Endothelial cell of umbilical vein (primary cell): ENCODE measurements around the gene CHAC1. TPM values are rescaled to one million over a fixed set of nuclear protein-coding genes. Genes with fewer than 3 reads are reported as not detected.

Experiments used
- BruUV-seq: library from RNA; stranded (reverse); fragments of 400-500 nt; replicated peaks from 2 replicates; lab custom pipeline; 2021; lab: Mats Ljungman, UMichigan
- CTCF ChIA-PET: fragments of 300-600, 350-600 bp; sonication (Branson Sonifier 250); formaldehyde crosslinking; loops from one replicate; lab custom pipeline; 2021; ENCODE audit warnings: antibody characterized with exemption, inconsistent platforms; lab: Charles Lee
- POLR2A ChIA-PET: fragments of 300-600, 350-600 bp; sonication (Branson Sonifier 250); formaldehyde crosslinking; loops from one replicate; lab custom pipeline; 2021; ENCODE audit warnings: antibody characterized with exemption, inconsistent platforms; lab: Charles Lee
- DNase-seq: peaks from one replicate; pipeline ENCODE4 v3.0.0-alpha.2; 2011; ENCODE audit warnings: low read depth, low spot score
- FAIRE-seq: peaks from 2 replicates; lab custom pipeline; 2011; peaks lifted over from hg19 to GRCh38; lab: Jason Lieb, UNC
- H2AFZ ChIP-seq: 2 replicates; pipeline ENCODE4 v1.6.0; 2012; ENCODE audit warnings: low read depth, low read length, control low read depth, inconsistent platforms
- H3K27ac ChIP-seq: 2 replicates; pipeline ENCODE4 v1.5.1; 2011; ENCODE audit warnings: low read depth, mild to moderate bottlenecking, control low read depth, low read length, moderate library complexity; ENCODE audit not compliant: insufficient read depth
- H3K27me3 ChIP-seq, 2 experiments: 2 replicates each; pipeline versions ENCODE4 v1.6.0 to v1.6.1; 2011; ENCODE audit warnings: low read length in 2 of 2, mixed read lengths in 1 of 2; ENCODE audit not compliant: control insufficient read depth in 2 of 2, insufficient read depth in 2 of 2
- H3K36me3 ChIP-seq, 2 experiments: 2 replicates in 1 of 2; 3 replicates in 1 of 2; pipeline ENCODE4 v1.5.1; 2011; ENCODE audit warnings: low read length in 2 of 2, mild to moderate bottlenecking in 1 of 2, moderate library complexity in 1 of 2; ENCODE audit not compliant: control insufficient read depth in 2 of 2, insufficient read depth in 2 of 2; ENCODE audit errors: extremely low read depth in 1 of 2
- H3K4me1 ChIP-seq: 3 replicates; pipeline ENCODE4 v1.5.1; 2011; ENCODE audit warnings: mild to moderate bottlenecking, low read length; ENCODE audit not compliant: control insufficient read depth, insufficient read depth; ENCODE audit errors: extremely low read depth
- H3K4me2 ChIP-seq: 2 replicates; pipeline ENCODE4 v1.6.1; 2011; ENCODE audit warnings: low read length, control low read depth, mixed read lengths; ENCODE audit not compliant: insufficient read depth
- H3K4me3 ChIP-seq, 3 experiments: fragments of 200-600 bp in 1 of 3; sonication (generic), shearing (Covaris generic) in 1 of 3; replicated peaks in 1 of 3; 2 replicates each; pipeline ENCODE4 v1.5.1; 2011 to 2016; ENCODE audit warnings: control low read depth in 3 of 3, low read length in 3 of 3, mild to moderate bottlenecking in 2 of 3, inconsistent platforms in 1 of 3, low read depth in 1 of 3, moderate library complexity in 1 of 3; ENCODE audit not compliant: insufficient read depth in 1 of 3
- H3K79me2 ChIP-seq: 2 replicates; pipeline ENCODE4 v1.6.0; 2012; ENCODE audit warnings: low read length, inconsistent platforms; ENCODE audit not compliant: control insufficient read depth, insufficient read depth
- H3K9ac ChIP-seq: replicated peaks from 2 replicates; pipeline ENCODE3; 2011; ENCODE audit warnings: low read length, control low read depth; ENCODE audit not compliant: insufficient read depth; ENCODE audit errors: extremely low read depth
- H3K9me1 ChIP-seq: replicated peaks from 3 replicates; pipeline ENCODE4 v1.6.0; 2011; ENCODE audit warnings: mild to moderate bottlenecking, low read length; ENCODE audit not compliant: control insufficient read depth, insufficient read depth; ENCODE audit errors: extremely low read depth
- H3K9me3 ChIP-seq: replicated peaks from 2 replicates; pipeline ENCODE4 v1.5.1; 2012; ENCODE audit warnings: low read length, inconsistent platforms; ENCODE audit not compliant: control insufficient read depth, insufficient read depth
- H4K20me1 ChIP-seq: replicated peaks from 2 replicates; pipeline ENCODE3; 2011; ENCODE audit warnings: mild to moderate bottlenecking, low read length; ENCODE audit not compliant: control insufficient read depth, insufficient read depth; ENCODE audit errors: extremely low read depth
- CTCF ChIP-seq, 2 donors: IDR thresholded peaks; 1 replicate in 1 of 2; 2 replicates in 1 of 2; pipeline ENCODE4 v1.5.1; 2011; ENCODE audit warnings: low read length in 2 of 2, mild to moderate bottlenecking in 2 of 2, moderate library complexity in 2 of 2, control low read depth in 1 of 2, inconsistent platforms in 1 of 2, low read depth in 1 of 2; ENCODE audit not compliant: insufficient read depth in 1 of 2; ENCODE audit errors: extremely low read depth in 1 of 2
- EZH2 ChIP-seq: IDR thresholded peaks from 2 replicates; pipeline ENCODE4 v1.6.1; 2012; ENCODE audit warnings: borderline replicate concordance, low read depth, mild to moderate bottlenecking, moderate library complexity, low read length, inconsistent platforms; ENCODE audit not compliant: severe bottlenecking
- FOS ChIP-seq: IDR thresholded peaks from 2 replicates; pipeline ENCODE4 v1.6.1; 2011; ENCODE audit warnings: mild to moderate bottlenecking, low read length, moderate library complexity, borderline replicate concordance; ENCODE audit not compliant: insufficient read depth
- GATA2 ChIP-seq: IDR thresholded peaks from 2 replicates; pipeline ENCODE4 v1.7.0; 2011; ENCODE audit warnings: low read depth, mild to moderate bottlenecking, moderate library complexity, mixed read lengths, low read length; ENCODE audit not compliant: insufficient read length, insufficient read depth
- JUN ChIP-seq: IDR thresholded peaks from 2 replicates; pipeline ENCODE4 v1.6.1; 2011; ENCODE audit warnings: borderline replicate concordance, low read depth; ENCODE audit not compliant: insufficient read length, insufficient read depth
- MAX ChIP-seq: IDR thresholded peaks from 2 replicates; pipeline ENCODE4 v1.6.1; 2011; ENCODE audit not compliant: insufficient read depth, insufficient read length
- MYC ChIP-seq: IDR thresholded peaks from one replicate; pipeline ENCODE4 v1.6.1; 2011; ENCODE audit warnings: mild to moderate bottlenecking, low read depth, low read length
- POLR2AphosphoS5 ChIP-seq: IDR thresholded peaks from 2 replicates; pipeline ENCODE4 v1.6.1; 2012; ENCODE audit warnings: low read depth, mild to moderate bottlenecking, control low read depth, low read length, moderate library complexity; ENCODE audit not compliant: insufficient read depth
- dilution Hi-C: fragments of 300-500 bp; cut with MboI; formaldehyde crosslinking; loops from one replicate; pipeline ENCODE4 v1.15.0; 2019; ENCODE audit warnings: low sequenced_read_pairs; ENCODE audit not compliant: extremely low pct_ligation_motif_present
- intact Hi-C: fragments of 100-400 bp; cut with micrococcal nuclease; formaldehyde crosslinking; loops from one replicate; pipeline ENCODE4 v1.10.0; 2022
- polyA plus RNA-seq, 4 experiments: library from polyadenylated mRNA; depleted of rRNA in 3 of 4; stranded (reverse) in 3 of 4; unstranded in 1 of 4; fragments of >200 nt; gene quantifications; 2 replicates each; pipeline versions ENCODE4 v1.2.1 to v1.2.3, GENCODE V29; 2011 to 2012; ENCODE audit warnings: missing spikeins in 1 of 4
- total RNA-seq: library from RNA; stranded (reverse); gene quantifications from 2 replicates; pipeline ENCODE4 v1.2.3, GENCODE V29; 2021

Gene CHAC1
- total and polyA plus RNA-seq, 2 donors (not counting 3 experiments of a cell fraction or from before 2014, with no cell fraction given) = 4.6 to 25.7 TPM

GRCh38 chr15:40917585-40917984, 35.7 kb upstream of the CHAC1 start:
- Histone ChIP-seq H3K27ac (peak overlapping the region; percentile 95), H3K4me3 (no peak overlapping the region), H2AFZ (peak overlapping the region; percentile 74), H3K9ac (no peak overlapping the region), H3K4me2 (no peak overlapping the region), H3K9me1 (no peaks in the 10 kb centered on the region), H3K79me2 (no peaks in the 10 kb centered on the region), H3K27me3 (no peaks in the 10 kb centered on the region), H3K4me1 (peaks cover 46% of the 10 kb centered on the region), H3K36me3 (no peaks in the 10 kb centered on the region), H3K9me3 (no peaks in the 10 kb centered on the region), H4K20me1 (no peaks in the 10 kb centered on the region)
- FAIRE-seq (peak; percentile 18), DNase-seq (no peak)
- no peak for TF ChIP-seq FOS
- no peak for TF ChIP-seq GATA2
- no peak for TF ChIP-seq JUN
- no peak for TF ChIP-seq EZH2
- intact Hi-C loops = no loop called here
- dilution Hi-C loops = no loop called here
- ChIA-PET CTCF (interaction anchor here (0.6 to 6.5 kb wide), 10 partner anchors 9 to 366 kb away, joined by 3 to 100 read pairs (median 6); partner anchors contain the start of gene DLL4), POLR2A (interaction anchor here (1.8 to 3.1 kb wide), 2 partner anchors 11 to 13 kb away, joined by 4 to 14 read pairs; partner anchors contain the start of gene DLL4)
- BruUV-seq = no TSS peak

GRCh38 chr15:40918146-40918798, 35.0 kb upstream of the CHAC1 start:
- Histone ChIP-seq H3K36me3 (no peaks in the 10 kb centered on the region), H3K27me3 (no peaks in the 10 kb centered on the region), H3K79me2 (no peaks in the 10 kb centered on the region), H3K4me1 (peaks cover 46% of the 10 kb centered on the region), H3K9me3 (no peaks in the 10 kb centered on the region), H3K27ac (peak overlapping the region; percentile 95), H3K4me2 (peak overlapping the region; percentile 14), H4K20me1 (no peaks in the 10 kb centered on the region), H3K9ac (peak overlapping the region; percentile 81), H3K4me3 (no peak overlapping the region), H2AFZ (peak overlapping the region; percentile 74), H3K9me1 (no peaks in the 10 kb centered on the region)
- ChIA-PET POLR2A (interaction anchor here (1.8 to 3.1 kb wide), 2 partner anchors 11 to 13 kb away, joined by 4 to 14 read pairs; partner anchors contain the start of gene DLL4), CTCF (interaction anchor here (0.9 to 6.5 kb wide), 11 partner anchors 8 to 101 kb away, joined by 3 to 100 read pairs (median 5); partner anchors contain the start of gene DLL4)
- TF ChIP-seq MYC = no peak
- TF ChIP-seq FOS = no peak
- peak; percentile 29 for TF ChIP-seq POLR2AphosphoS5
- no peak for TF ChIP-seq CTCF (IDR thresholded peaks at IDR 0.05; ENCODE audit: extremely low read depth in 1 of 2, insufficient read depth in 1 of 2, low read depth in 1 of 2, low read length in 2 of 2)
- TF ChIP-seq MAX = no peak
- dilution Hi-C loops = no loop called here
- intact Hi-C loops = loop anchor here (1.0 kb wide), 3 partner anchors 11 to 23 kb away; partner anchors contain the start of gene DLL4
- peak; percentile 91 for FAIRE-seq
- BruUV-seq = TSS peak; percentile 72
- peak; percentile 72 for DNase-seq
